HG03571 (cell line): ENCODE measurements around the gene COASY.
"Not testable (repeated sequence)": the region's sequence is repeated elsewhere in the genome, so short reads cannot be mapped to it uniquely, and the experiment has no call there.

Source experiments
- ATAC-seq: cut with Tn5 transposase; IDR thresholded peaks from one replicate; pipeline ENCODE4 v1.9.1; 2021; ENCODE audit not compliant: unreplicated experiment

COASY gene

DNA sequence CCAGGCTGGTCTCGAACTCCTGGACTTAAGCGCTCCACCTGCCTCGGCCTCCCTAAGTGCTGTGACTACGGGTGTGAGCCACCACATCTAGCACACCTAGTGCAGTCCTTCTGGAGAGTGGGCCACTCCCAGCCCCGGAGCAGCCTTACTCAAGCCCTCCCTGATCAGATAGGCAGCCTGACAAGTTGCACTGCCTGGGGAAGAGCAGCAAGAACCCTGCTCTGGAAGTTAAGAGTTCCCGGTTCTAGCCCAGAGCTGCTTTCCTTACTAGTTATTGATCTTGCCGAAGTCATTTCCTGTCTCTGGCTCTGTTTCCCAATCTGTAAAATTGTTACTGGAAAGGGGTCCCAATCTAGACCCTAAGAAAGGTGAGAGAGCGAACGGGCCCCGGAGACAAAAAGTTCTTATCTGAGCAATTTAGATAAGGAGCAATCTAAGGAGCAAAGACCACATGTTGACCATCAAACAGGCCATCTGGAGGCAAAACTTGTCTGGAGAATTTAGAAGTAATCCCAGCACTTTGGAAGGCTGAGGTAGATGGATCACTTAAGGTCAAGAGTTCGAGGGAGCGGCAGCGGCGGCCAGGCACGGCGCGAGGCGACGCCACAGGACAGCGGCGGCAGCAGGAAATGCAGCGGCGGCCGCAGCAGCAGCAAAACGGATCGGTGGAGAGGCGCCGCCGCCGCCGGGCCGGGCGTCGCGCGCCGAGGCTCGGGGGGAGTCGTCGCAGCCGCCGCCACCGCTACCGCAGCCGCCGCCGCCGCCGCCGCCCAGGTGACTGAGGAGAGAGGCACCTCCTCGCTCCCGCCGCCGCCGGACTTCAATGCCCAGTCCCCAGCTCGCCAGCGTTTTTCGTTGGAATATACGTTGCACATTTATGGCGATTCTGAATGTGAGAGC lies 30.2 kb upstream of the COASY start:
- no peak for ATAC-seq

DNA sequence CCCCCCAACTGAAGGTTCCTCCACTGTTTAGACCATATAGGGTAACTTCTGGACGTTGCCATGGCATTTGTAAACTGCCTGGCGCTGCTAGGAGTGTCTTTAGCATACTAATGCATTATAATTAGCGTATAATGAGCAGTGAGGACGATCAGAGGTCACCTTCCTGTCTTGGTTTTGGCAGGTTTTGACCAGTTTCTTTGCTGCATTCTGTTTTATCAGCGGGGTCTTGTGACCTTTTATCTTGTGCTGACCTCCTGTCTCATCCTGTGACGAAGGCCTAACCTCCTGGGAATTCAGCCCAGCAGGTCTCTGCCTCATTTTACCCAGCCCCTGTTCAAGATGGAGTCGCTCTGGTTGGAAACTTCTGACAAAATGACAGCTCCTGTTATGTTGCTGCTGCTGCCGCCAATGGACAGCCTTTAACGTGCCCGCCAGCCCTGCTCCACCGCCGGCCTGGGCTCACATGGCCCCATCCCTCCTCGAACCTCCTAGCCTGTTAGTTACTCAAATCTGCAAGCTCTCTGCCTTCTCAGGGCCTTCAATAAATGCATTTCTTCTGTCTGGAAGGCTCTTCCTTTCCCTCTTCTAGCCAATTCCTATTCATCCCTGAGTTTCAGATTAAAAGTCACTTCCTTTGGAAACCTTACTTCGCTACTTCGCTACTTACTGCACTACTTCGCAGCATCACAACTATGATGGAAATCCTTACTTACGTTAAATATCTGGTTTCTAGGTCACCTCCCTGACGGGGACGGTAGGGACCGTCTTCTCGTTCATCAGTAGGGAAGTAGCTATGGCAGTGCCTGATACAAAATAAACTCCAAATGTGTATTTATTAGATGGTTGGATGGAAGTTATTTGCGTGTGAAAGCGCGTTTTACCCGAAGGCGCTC lies 26.5 kb upstream of the COASY start:
- no peak for ATAC-seq

DNA sequence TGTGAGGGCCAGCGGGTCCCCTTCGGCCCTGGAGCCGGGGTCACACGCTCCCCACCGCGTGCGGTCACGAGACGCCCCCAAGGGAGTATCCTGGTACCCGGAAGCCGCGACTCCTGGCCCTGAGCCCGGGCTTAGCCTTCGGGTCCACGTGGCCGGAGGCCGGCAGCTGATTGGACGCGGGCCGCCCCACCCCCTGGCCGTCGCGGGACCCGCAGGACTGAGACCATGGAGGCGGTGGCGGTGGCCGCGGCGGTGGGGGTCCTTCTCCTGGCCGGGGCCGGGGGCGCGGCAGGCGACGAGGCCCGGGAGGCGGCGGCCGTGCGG lies 25.9 kb upstream of the COASY start, which contains the start of gene NAGLU:
NAGLU (plus strand) TSS at position 194 of the 324 bp plus-strand sequence; CDS start at position 226, 32 bp downstream.
- peak; percentile 67 for ATAC-seq

DNA sequence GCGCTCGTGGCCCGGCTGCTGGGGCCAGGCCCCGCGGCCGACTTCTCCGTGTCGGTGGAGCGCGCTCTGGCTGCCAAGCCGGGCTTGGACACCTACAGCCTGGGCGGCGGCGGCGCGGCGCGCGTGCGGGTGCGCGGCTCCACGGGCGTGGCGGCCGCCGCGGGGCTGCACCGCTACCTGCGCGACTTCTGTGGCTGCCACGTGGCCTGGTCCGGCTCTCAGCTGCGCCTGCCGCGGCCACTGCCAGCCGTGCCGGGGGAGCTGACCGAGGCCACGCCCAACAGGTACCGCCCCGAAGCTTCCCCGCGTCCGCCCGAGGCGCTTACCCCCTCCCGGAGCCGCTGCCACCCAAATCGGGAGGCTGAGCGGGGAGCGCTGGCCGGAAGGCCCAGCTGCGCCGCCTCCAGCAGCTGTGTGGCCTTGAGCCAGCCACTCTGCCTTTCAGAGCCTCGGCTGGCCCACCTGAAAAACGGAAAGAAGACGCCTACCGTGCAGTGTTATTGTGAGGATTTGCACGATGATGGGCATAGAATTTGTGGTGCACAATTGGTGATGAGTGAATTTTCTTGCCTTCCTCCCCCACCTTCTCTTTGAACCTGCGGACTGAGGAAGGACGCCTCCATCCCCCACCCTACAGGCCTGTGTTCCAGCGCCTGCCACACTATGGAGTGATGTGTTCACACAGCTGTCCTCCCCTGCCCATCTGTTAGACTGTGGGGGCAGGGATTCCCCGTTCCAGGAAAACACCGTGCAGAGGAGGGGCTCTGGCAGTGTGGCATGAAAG lies 25.4 kb upstream of the COASY start:
- ATAC-seq, result peak; percentile 59

DNA sequence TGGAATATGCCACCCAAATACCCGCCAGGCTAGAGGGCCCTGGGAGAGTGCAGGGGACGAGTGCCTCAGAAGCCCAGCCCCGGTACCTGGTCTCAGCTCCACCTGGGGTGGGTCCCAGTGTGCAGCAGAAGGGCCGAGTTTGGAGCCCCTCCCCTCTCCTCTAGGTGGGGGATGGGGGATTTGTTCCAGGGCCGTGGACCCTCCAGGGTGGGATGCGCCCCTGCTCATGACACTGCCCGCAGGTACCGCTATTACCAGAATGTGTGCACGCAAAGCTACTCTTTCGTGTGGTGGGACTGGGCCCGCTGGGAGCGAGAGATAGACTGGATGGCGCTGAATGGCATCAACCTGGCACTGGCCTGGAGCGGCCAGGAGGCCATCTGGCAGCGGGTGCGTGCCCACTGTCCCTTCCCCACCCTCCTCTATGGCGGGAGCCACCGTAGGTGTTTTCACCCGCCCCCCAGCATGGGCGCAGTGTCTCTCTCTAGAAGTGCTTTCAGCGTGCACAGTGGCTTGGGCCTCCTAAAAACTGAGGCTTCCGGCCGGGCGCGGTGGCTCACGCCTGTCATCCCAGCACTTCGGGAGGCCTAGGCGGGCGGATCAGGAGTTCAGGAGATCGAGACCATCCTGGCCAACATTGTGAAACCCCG lies 24.7 kb upstream of the COASY start:
- no peak for ATAC-seq

DNA sequence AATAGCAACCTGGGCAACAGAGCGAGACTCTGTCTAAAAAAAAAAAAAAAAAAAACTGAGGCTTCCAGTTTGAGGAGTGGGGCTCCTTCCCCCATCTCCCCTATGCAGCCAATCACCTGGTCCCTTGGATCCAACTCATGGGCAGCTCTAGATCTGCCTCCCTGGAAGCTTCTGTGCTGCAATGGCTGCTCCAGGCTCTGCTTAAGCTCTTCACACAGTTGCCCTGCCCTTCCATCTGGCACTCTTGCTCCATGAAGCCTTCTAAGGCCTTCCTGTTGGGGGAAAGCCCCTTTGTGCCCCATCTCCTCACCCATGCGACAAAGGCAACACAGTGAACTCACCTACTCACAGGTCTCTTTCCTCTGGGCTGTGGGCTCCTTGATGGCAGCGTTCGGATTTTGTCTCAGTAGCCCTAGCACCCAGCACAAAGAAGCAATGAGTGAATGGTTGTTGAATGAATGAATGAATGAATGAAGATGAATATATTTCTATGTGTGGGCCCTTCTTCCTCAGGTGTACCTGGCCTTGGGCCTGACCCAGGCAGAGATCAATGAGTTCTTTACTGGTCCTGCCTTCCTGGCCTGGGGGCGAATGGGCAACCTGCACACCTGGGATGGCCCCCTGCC lies 24.0 kb upstream of the COASY start:
- ATAC-seq, result no peak

DNA sequence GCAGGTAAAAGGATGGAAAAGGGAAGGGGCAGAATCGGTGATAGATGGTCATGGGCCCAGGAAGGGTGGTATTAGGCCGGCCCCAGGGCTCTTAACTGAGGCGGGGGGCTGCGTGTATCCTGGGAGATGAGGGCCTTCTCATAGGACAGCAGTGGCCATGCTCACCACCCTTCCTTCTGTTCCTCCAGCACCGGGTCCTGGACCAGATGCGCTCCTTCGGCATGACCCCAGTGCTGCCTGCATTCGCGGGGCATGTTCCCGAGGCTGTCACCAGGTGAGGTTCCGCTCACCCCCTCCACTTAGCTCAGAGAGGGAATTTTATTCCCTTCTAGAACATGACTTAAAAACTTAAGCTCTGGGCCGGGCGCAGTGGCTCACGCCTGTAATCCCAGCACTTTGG lies 23.5 kb upstream of the COASY start:
- ATAC-seq, result no peak

DNA sequence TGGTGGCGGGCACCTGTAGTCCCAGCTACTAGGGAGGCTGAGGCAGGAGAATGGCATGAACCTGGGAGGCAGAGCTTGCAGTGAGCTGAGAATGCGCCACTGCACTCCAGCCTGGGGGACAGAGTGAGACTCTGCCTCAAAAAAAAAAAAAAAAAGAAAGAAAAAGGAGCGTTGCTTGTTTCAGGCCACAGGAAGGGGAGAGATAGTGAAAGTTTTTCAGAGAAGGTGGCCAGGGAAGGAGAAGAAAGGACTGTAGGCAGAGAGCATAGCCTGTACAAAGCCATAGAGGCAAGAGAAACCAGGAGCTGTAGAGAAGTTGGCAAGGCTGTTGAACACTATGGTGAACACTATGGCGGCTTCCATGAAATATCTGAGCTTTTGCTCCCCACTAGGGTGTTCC lies 21.4 kb upstream of the COASY start:
- not testable (repeated sequence) for ATAC-seq

DNA sequence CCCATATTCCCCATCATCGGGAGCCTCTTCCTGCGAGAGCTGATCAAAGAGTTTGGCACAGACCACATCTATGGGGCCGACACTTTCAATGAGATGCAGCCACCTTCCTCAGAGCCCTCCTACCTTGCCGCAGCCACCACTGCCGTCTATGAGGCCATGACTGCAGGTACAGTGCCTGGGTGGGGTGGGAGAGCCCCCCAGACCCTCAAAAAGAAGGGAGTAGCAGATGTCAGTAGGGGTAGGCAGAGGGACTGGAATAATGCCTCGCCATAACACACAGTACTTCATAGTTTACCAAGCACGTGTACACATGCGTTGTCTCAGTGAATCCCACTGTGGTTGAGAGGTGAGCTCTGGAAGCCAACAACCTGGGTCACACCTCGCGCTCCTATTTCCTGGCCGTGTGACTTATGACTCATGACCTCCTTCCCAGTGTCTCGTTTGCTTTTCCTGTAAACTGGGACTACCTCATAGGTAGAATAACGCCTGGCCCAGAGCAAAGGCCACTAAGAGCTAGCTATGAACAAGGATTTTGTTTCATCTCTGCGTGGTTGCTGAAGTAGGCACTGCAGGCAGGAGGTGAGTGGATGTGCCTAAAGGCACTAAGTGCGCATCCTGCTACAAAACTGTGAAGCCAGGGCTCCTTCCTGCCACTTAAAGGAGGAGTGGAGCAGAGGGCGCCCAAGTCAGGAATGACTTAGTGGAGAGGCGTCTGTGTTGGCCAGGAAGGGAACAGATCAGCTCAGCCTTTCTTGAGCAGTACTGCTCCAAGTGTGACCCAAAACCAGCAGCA lies 20.7 kb upstream of the COASY start:
- ATAC-seq, result no peak

DNA sequence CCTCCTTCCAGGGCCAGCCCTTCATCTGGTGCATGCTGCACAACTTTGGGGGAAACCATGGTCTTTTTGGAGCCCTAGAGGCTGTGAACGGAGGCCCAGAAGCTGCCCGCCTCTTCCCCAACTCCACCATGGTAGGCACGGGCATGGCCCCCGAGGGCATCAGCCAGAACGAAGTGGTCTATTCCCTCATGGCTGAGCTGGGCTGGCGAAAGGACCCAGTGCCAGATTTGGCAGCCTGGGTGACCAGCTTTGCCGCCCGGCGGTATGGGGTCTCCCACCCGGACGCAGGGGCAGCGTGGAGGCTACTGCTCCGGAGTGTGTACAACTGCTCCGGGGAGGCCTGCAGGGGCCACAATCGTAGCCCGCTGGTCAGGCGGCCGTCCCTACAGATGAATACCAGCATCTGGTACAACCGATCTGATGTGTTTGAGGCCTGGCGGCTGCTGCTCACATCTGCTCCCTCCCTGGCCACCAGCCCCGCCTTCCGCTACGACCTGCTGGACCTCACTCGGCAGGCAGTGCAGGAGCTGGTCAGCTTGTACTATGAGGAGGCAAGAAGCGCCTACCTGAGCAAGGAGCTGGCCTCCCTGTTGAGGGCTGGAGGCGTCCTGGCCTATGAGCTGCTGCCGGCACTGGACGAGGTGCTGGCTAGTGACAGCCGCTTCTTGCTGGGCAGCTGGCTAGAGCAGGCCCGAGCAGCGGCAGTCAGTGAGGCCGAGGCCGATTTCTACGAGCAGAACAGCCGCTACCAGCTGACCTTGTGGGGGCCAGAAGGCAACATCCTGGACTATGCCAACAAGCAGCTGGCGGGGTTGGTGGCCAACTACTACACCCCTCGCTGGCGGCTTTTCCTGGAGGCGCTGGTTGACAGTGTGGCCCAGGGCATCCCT lies 18.5 kb upstream of the COASY start:
- ATAC-seq, result no peak

DNA sequence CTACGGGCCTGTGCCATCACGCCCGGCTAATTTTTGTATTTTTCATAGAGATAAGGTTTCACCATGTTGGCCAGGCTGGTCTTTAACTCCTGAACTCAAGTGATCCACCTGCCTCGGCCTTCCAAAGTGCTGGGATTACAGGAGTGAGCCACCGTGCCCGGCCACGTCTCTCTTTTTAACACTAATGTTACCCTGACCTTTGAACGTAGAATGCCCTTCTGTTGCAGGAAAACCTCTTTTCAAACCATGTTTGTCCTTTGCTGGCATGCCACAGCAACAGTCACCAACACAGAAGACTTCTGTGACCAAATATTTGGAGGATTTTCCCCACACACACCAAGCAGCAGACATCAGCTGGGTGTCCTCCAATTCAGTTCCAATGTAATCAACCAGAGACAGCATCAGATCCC lies 17.1 kb upstream of the COASY start:
- ATAC-seq, result no peak

DNA sequence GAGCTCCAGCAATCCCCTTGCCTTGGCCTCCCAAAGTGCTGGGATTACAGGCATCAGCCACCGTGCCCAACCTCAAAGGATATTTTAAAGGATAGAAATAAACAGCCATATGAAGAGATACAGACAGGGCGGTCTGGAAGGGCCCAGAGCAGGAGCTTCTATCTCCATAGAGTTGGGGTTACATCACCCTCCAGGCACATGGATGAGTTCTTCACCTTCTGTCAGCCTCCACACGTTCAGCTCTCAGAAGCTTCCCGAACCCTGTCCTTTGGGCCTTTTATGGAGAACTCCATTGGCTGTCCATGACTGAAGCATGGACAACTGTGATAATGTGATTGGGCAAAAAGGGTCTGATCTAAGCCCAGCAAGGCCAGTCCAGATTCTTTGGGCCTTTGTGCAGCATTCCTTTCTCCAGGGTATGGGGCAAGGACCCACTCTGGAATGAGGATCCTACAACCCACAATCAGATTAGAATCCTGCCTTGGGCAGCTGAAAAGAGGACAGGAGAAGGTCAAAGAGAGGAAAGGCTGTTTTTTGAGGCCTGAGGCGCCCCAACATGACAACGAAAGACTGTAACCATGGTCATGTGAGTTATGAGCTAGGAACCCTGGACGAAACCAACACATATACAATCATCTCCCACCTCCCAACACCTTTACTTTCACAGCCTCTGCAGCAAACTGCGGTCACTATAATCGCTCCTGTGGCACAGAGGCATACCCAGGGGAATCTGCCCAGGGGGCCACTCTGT lies 16.0 kb upstream of the COASY start:
- not testable (repeated sequence) for ATAC-seq

DNA sequence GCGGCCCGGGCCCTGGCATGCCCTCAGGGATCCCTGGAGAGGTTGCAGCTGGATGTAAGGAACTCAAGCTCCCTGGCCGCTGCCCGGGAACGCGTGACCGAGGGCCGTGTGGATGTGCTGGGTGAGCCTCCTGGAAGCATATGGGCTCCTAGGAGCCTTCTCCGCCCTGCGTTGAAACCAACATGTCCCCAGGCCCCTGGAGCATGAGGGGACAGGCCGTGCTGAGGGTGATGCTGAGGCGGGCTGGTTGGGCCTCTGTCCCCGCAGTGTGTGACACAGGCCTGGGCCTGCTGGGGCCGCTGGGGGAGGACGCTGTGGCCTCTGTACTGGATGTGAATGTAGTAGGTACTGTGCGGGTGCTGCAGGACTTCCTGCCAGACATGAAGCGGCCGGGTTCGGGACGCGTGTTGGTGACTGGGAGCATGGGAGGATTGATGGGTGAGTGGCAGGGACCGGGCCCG lies 14.9 kb upstream of the COASY start:
- no peak for ATAC-seq

DNA sequence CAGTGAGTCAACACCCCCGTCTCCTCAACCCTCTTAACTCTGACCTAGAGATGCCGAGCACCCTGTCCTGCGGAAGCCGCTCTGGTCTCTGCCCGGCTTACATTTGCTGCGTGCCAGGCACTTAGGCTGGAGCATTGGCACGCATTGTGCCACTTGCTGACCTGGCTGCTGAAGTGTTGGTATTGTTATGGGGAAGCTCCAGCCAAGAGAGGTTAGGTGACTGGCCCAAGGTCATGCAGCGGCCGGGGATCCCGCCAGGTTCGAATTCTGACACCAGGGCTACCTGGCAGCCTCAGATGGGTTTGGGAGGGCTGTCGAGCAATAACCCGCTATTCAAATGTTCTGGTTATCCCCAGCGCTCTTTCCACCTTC lies 14.3 kb upstream of the COASY start:
- ATAC-seq, result no peak

DNA sequence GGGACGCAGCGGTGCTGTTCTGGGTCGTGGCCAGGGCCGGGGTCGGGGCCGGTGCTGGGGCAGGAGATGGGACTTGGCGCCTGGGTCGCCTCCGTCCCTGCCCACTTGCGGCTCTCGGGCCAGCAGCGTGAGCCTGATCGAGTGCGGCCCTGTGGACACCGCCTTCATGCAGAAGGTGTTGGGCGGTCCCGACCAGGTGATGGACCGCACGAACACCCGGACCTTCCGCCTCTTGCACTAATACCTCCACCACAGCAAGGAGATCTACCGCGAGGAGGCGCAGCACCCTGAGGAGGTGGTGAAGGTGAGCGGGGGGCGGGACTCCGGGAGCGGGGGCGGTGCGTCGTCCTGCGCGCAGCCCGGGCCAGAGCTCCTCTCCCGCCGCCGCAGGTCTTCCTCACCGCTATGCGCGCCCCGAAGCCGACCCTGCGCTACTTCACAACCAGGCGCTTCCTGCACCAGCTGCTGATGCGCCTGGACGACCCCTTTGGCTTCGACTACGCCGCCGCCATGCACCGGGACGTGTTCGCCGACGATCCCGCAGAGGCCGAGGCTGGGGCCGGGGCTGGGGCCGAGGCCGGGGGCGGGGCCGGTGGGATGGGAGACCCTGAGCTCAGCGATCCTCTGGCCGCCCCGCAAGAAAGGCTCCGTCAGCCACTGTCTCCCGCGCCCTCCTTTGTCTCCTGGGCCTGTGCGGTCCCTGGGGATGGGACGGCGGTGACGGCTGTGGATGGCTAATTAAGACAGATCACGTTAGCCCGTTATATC lies 13.7 kb upstream of the COASY start:
- peak; percentile 63 for ATAC-seq

DNA sequence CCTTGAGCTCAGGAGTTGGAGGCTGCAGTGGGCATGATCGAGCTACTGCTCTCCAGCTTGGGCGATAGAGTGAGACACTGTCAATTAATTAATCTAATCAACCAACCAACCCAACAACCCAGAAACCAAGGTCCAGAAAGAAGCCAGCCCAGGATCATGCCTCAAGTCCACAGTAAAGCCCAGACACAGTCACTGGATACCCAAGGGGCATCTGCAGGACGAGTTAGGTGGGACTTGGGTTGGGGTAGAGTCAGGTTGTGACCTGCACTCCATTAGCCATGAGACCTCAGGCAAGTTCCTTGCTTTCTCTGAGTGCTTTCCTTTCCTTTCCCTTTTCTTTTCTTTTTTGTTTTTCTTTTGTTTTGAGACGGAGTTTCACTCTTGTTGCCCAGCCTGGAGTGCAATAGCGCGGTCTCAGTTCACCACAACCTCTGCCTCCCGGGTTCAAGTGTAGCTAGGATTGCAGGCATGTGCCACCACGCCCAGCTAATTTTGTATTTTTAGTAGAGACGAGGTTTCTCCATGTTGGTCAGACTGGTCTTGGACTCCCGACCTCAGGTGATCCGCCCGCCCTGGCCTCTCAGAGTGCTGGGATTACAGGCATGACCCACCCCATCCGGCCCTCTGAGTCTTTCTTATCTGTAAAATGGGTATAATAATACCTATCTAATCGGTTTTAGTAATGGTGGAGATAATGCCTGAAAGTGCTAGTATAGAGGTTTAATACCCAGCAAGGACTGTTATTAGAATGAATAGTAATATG lies 12.8 kb upstream of the COASY start:
- ATAC-seq, result no peak
